K562 (cell line): ENCODE results near the gene PFN3. TPM values are rescaled to one million over a fixed set of nuclear protein-coding genes. Genes with fewer than 3 reads are reported as not detected.

ENCODE experiments used
- BRF1 ChIP-seq: IDR thresholded peaks from 3 replicates; pipeline ENCODE4 v1.6.1; 2011; ENCODE audit warnings: borderline replicate concordance, mild to moderate bottlenecking; ENCODE audit not compliant: insufficient read length; ENCODE audit errors: extremely low read depth
- CREM ChIP-seq: IDR thresholded peaks from 2 replicates; pipeline ENCODE4 v1.6.1; 2014; ENCODE audit warnings: antibody characterized with exemption, low read depth
- FOXP1 ChIP-seq: sonication (generic); formaldehyde crosslinking; IDR thresholded peaks from 2 replicates; pipeline ENCODE4 v1.8.0; 2022; ENCODE audit warnings: mild to moderate bottlenecking, missing genetic modification reagents
- HOXB6 ChIP-seq: fragments of 250-450 bp; sonication (Bioruptor Pico); IDR thresholded peaks from 2 replicates; pipeline ENCODE4 v1.5.1; 2022; ENCODE audit warnings: mild to moderate bottlenecking, borderline replicate concordance
- MYNN ChIP-seq, 2 experiments: sonication (generic); formaldehyde crosslinking in 1 of 2; IDR thresholded peaks; 2 replicates each; pipeline versions ENCODE4 v1.5.0 to v1.6.1; 2016 to 2020; ENCODE audit warnings: antibody characterized with exemption in 1 of 2, missing genetic modification reagents in 1 of 2
- NCOA6 ChIP-seq: fragments of 450-650 bp; IDR thresholded peaks from 2 replicates; pipeline ENCODE4 v1.6.1; 2017; ENCODE audit warnings: mild to moderate bottlenecking
- OTX1 ChIP-seq: fragments of 450-650 bp; formaldehyde crosslinking; IDR thresholded peaks from 2 replicates; pipeline ENCODE4 v1.4.0; 2022; ENCODE audit warnings: mild to moderate bottlenecking
- PCBP2 ChIP-seq: fragments of 200-400 bp; formaldehyde crosslinking; IDR thresholded peaks from 2 replicates; pipeline ENCODE4 v1.6.1; 2018; ENCODE audit warnings: low read length, low read depth, mild to moderate bottlenecking, moderate library complexity; ENCODE audit not compliant: poor library complexity, severe bottlenecking
- PHF8 ChIP-seq: fragments of 200-600 bp; sonication (generic); IDR thresholded peaks from 2 replicates; pipeline ENCODE4 v1.6.1; 2012; ENCODE audit warnings: mixed run types, mild to moderate bottlenecking, inconsistent platforms, low read length, moderate library complexity, borderline replicate concordance
- SMC3 ChIP-seq: conservative IDR thresholded peaks from 2 replicates; pipeline ENCODE4 v1.6.1; 2011; ENCODE audit warnings: low read depth, low read length, improper control_type of control experiment; ENCODE audit not compliant: insufficient read depth
- XRCC5 ChIP-seq: fragments of 200-400 bp; formaldehyde crosslinking; IDR thresholded peaks from 2 replicates; pipeline ENCODE4 v1.6.1; 2017; ENCODE audit warnings: low read depth, mild to moderate bottlenecking, low read length
- ZNF197 ChIP-seq: fragments of 200-800 bp; sonication (Bioruptor generic); IDR thresholded peaks from 2 replicates; pipeline ENCODE4 v1.6.1; 2016; ENCODE audit warnings: low read depth, missing genetic modification characterization, missing compliant biosample characterization
- polyA plus RNA-seq, 8 experiments: library from polyadenylated mRNA; depleted of rRNA in 4 of 8; stranded (reverse) in 5 of 8; unstranded in 3 of 8; fragments of >200 nt; fragmentation: Nextera tagmentation in 2 of 8; fragmentation: Illumina TruSeq in 1 of 8; extraction: Ambion mirVana in 2 of 8; extraction: Trizol in 1 of 8; gene quantifications; 2 replicates each; pipeline versions ENCODE4 v1.2.1 to v1.2.3, GENCODE V29; 2011 to 2014; ENCODE audit warnings: inconsistent platforms in 1 of 8, missing spikeins in 1 of 8
- total RNA-seq, 7 experiments: library from RNA; depleted of rRNA in 6 of 7; stranded (reverse); fragments of >200 nt in 6 of 7; fragmentation: Illumina TruSeq in 2 of 7; extraction: Trizol in 2 of 7; gene quantifications; 2 replicates each; pipeline versions ENCODE4 v1.2.1 to v1.2.3, GENCODE V29; 2011 to 2021; ENCODE audit warnings: low replicate concordance in 1 of 7
- TF ChIP-seq, protein P1 (sequence below): sonication (generic); formaldehyde crosslinking; IDR thresholded peaks from 2 replicates; pipeline ENCODE4 v1.8.0; 2022; ENCODE audit warnings: missing genetic modification reagents, mild to moderate bottlenecking, moderate library complexity, borderline replicate concordance
- TF ChIP-seq, protein P2 (sequence below): fragments of 450-650 bp; IDR thresholded peaks from 2 replicates; pipeline ENCODE4 v1.6.1; 2018; ENCODE audit warnings: mild to moderate bottlenecking, low read depth; ENCODE audit not compliant: partially characterized antibody
- TF ChIP-seq, protein P3 (sequence below): fragments of 450-650 bp; IDR thresholded peaks from 2 replicates; pipeline ENCODE4 v1.6.1; 2016; ENCODE audit warnings: mild to moderate bottlenecking
- TF ChIP-seq, protein P4 (sequence below), 2 experiments: IDR thresholded peaks; 2 replicates each; pipeline ENCODE4 v1.6.1; 2011; ENCODE audit warnings: borderline replicate concordance in 1 of 2, control low read depth in 1 of 2, low read depth in 1 of 2, low read length in 1 of 2, mild to moderate bottlenecking in 1 of 2, mixed read lengths in 1 of 2, moderate library complexity in 1 of 2; ENCODE audit not compliant: insufficient read depth in 1 of 2, insufficient read length in 1 of 2, poor library complexity in 1 of 2, severe bottlenecking in 1 of 2; ENCODE audit errors: extremely low read depth in 1 of 2
- TF ChIP-seq, protein P5 (sequence below): fragments of 450-650 bp; formaldehyde crosslinking; IDR thresholded peaks from 2 replicates; pipeline ENCODE4 v1.4.0; 2020; ENCODE audit warnings: mild to moderate bottlenecking, moderate library complexity

The PFN3 gene
- total and polyA plus RNA-seq, 9 of the 15 experiments (the other 6 are each of a cell fraction or from before 2014, with no cell fraction given): not detected

DNA sequence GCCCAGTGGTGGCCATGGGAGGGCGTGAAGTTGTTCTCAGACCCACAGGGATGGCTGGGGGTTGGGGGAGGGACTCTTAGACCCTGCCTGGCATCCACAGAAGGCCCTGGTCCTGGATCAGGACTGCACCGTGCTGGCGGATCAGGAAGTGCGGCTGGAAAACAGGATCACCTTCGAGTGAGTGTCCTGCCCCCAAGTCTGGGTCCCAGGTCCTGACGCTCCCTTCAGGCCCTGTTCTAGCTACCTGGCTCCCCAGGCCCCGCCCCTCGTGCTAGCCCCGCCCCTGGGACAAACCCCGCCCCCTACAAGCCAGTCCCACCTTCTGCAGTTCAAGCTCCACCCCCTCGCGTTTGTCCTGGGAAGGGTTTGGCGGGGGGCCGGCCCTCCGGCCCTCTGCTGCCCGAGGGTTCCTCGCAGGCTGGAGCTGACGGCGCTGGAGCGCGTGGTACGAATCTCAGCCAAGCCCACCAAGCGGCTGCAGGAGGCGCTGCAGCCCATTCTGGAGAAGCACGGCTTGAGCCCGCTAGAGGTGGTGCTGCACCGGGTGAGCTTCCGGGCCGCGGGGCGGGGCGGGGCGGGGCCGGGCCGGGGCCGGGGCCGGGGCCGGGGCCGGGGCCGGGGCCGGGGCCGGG is 29.9 kb downstream of the PFN3 start (continued):
- TF ChIP-seq OTX1 (CRISPR knock-in tag) (no peak), XRCC5 (0 out of 2 replicates have a peak, but pooled peaks have one; percentile 54), FOXP1 (peak; percentile 63; the same call in 1 of the 2 replicates), PCBP2 (no peak), PHF8 (no peak), HOXB6 (CRISPR knock-in tag) (no peak), MYNN (IDR thresholded peaks at IDR 0.05) (peak; percentile 62; the same call in 1 of the 2 replicates), MYNN (CRISPR knock-in tag; IDR thresholded peaks at IDR 0.05) (no peak), NCOA6 (no peak), SMC3 (peak; percentile 54), CREM (peak; percentile 68), BRF1 (no peak), ZNF197 (CRISPR knock-in tag) (no peak)
- TF ChIP-seq, protein P1, sequence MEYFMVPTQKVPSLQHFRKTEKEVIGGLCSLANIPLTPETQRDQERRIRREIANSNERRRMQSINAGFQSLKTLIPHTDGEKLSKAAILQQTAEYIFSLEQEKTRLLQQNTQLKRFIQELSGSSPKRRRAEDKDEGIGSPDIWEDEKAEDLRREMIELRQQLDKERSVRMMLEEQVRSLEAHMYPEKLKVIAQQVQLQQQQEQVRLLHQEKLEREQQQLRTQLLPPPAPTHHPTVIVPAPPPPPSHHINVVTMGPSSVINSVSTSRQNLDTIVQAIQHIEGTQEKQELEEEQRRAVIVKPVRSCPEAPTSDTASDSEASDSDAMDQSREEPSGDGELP (CRISPR knock-in tag): peak; percentile 77; the same call in 1 of the 2 replicates
- TF ChIP-seq, protein P2, sequence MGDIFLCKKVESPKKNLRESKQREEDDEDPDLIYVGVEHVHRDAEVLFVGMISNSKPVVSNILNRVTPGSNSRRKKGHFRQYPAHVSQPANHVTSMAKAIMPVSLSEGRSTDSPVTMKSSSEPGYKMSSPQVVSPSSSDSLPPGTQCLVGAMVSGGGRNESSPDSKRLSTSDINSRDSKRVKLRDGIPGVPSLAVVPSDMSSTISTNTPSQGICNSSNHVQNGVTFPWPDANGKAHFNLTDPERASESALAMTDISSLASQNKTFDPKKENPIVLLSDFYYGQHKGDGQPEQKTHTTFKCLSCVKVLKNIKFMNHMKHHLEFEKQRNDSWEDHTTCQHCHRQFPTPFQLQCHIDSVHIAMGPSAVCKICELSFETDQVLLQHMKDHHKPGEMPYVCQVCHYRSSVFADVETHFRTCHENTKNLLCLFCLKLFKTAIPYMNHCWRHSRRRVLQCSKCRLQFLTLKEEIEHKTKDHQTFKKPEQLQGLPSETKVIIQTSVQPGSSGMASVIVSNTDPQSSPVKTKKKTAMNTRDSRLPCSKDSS: no peak
- TF ChIP-seq, protein P3, sequence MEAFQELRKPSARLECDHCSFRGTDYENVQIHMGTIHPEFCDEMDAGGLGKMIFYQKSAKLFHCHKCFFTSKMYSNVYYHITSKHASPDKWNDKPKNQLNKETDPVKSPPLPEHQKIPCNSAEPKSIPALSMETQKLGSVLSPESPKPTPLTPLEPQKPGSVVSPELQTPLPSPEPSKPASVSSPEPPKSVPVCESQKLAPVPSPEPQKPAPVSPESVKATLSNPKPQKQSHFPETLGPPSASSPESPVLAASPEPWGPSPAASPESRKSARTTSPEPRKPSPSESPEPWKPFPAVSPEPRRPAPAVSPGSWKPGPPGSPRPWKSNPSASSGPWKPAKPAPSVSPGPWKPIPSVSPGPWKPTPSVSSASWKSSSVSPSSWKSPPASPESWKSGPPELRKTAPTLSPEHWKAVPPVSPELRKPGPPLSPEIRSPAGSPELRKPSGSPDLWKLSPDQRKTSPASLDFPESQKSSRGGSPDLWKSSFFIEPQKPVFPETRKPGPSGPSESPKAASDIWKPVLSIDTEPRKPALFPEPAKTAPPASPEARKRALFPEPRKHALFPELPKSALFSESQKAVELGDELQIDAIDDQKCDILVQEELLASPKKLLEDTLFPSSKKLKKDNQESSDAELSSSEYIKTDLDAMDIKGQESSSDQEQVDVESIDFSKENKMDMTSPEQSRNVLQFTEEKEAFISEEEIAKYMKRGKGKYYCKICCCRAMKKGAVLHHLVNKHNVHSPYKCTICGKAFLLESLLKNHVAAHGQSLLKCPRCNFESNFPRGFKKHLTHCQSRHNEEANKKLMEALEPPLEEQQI: no peak
- TF ChIP-seq, protein P4, sequence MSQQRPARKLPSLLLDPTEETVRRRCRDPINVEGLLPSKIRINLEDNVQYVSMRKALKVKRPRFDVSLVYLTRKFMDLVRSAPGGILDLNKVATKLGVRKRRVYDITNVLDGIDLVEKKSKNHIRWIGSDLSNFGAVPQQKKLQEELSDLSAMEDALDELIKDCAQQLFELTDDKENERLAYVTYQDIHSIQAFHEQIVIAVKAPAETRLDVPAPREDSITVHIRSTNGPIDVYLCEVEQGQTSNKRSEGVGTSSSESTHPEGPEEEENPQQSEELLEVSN (IDR thresholded peaks at IDR 0.05; ENCODE audit: borderline replicate concordance in 1 of 2, extremely low read depth in 1 of 2, insufficient read depth in 1 of 2, insufficient read length in 1 of 2, low read depth in 1 of 2, low read length in 1 of 2, poor library complexity in 1 of 2, severe bottlenecking in 1 of 2): peak; percentile 84 to 96
- TF ChIP-seq, protein P5, sequence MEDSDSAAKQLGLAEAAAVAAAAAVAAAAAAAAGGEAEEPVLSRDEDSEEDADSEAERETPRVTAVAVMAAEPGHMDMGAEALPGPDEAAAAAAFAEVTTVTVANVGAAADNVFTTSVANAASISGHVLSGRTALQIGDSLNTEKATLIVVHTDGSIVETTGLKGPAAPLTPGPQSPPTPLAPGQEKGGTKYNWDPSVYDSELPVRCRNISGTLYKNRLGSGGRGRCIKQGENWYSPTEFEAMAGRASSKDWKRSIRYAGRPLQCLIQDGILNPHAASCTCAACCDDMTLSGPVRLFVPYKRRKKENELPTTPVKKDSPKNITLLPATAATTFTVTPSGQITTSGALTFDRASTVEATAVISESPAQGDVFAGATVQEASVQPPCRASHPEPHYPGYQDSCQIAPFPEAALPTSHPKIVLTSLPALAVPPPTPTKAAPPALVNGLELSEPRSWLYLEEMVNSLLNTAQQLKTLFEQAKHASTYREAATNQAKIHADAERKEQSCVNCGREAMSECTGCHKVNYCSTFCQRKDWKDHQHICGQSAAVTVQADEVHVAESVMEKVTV (CRISPR knock-in tag): no peak
